GM23338 (cell line): Measurements from ENCODE around the gene IGF2. TPM values are rescaled to one million over a fixed set of nuclear protein-coding genes. Genes with fewer than 3 reads are reported as not detected.

Experiments
- ATAC-seq: fragments of 200-7000 bp; cut with Tn5 transposase; 3 replicates; pipeline ENCODE4 v1.9.1; 2020
- DNase-seq: peaks from one replicate; pipeline ENCODE4 v3.0.0-alpha.2; 2015; ENCODE audit warnings: low spot score
- H2AFZ ChIP-seq: fragments of 200-600 bp; sonication (generic); 2 replicates; pipeline ENCODE4 v1.8.0; 2016; ENCODE audit warnings: antibody characterized with exemption, mild to moderate bottlenecking, moderate library complexity
- H3F3A ChIP-seq: fragments of 200-600 bp; sonication (generic); replicated peaks from 2 replicates; pipeline ENCODE4 v1.8.0; 2017; ENCODE audit warnings: antibody characterized with exemption, mixed run types, low read depth
- H3K27ac ChIP-seq: fragments of 200-600 bp; sonication (generic); 2 replicates; pipeline ENCODE4 v1.6.1; 2016; ENCODE audit warnings: low read depth
- H3K27me3 ChIP-seq: fragments of 200-600 bp; sonication (generic); 2 replicates; pipeline ENCODE4 v1.8.0; 2016; ENCODE audit warnings: mild to moderate bottlenecking, mixed run types, moderate library complexity; ENCODE audit not compliant: insufficient read depth
- H3K36me3 ChIP-seq: fragments of 200-600 bp; sonication (generic); 2 replicates; pipeline ENCODE4 v1.8.0; 2016; ENCODE audit warnings: mild to moderate bottlenecking; ENCODE audit not compliant: insufficient read depth
- H3K4me1 ChIP-seq: fragments of 200-600 bp; sonication (generic); 2 replicates; pipeline ENCODE4 v1.8.0; 2016; ENCODE audit warnings: mild to moderate bottlenecking, moderate library complexity; ENCODE audit not compliant: insufficient read depth
- H3K4me2 ChIP-seq: fragments of 200-600 bp; sonication (generic); 2 replicates; pipeline ENCODE4 v1.7.1; 2017; ENCODE audit warnings: mixed run types
- H3K4me3 ChIP-seq: fragments of 200-600 bp; sonication (generic); 2 replicates; pipeline ENCODE4 v1.6.1; 2016; ENCODE audit warnings: mixed run types
- H3K79me2 ChIP-seq: fragments of 200-600 bp; sonication (generic); replicated peaks from 2 replicates; pipeline ENCODE4 v1.8.0; 2017; ENCODE audit warnings: mild to moderate bottlenecking; ENCODE audit not compliant: insufficient read depth
- H3K9me2 ChIP-seq: fragments of 200-600 bp; sonication (generic); 2 replicates; pipeline ENCODE4 v1.8.0; 2017; ENCODE audit not compliant: insufficient read depth
- H4K20me1 ChIP-seq: fragments of 200-600 bp; sonication (generic); replicated peaks from 2 replicates; pipeline ENCODE4 v1.8.0; 2017; ENCODE audit warnings: mild to moderate bottlenecking; ENCODE audit not compliant: insufficient read depth
- H3K27ac Mint-ChIP-seq: 2 replicates; pipeline ENCODE4 v1.8.0; 2020; ENCODE audit warnings: inconsistent platforms, mild to moderate bottlenecking, moderate library complexity, mixed read lengths
- H3K27me3 Mint-ChIP-seq: 3 replicates; pipeline ENCODE4 v1.8.0; 2022; ENCODE audit warnings: low read depth, mild to moderate bottlenecking, moderate library complexity, mixed read lengths, inconsistent platforms; ENCODE audit not compliant: insufficient read depth, poor library complexity
- H3K36me3 Mint-ChIP-seq: 3 replicates; pipeline ENCODE4 v1.8.0; 2021; ENCODE audit warnings: low read depth, mild to moderate bottlenecking, inconsistent platforms, moderate library complexity, mixed read lengths
- H3K4me1 Mint-ChIP-seq: 3 replicates; pipeline ENCODE4 v1.8.0; 2020; ENCODE audit warnings: mild to moderate bottlenecking, inconsistent platforms, mixed read lengths
- H3K4me3 Mint-ChIP-seq: 3 replicates; pipeline ENCODE4 v1.8.0; 2021; ENCODE audit warnings: moderate library complexity, mild to moderate bottlenecking, inconsistent platforms, mixed read lengths
- H3K9me3 Mint-ChIP-seq: 3 replicates; pipeline ENCODE4 v1.8.0; 2020; ENCODE audit warnings: moderate library complexity, mild to moderate bottlenecking, inconsistent platforms, mixed read lengths
- CREB1 ChIP-seq: fragments of 250-450 bp; sonication (Bioruptor Pico); IDR thresholded peaks from 2 replicates; pipeline ENCODE4 v1.5.0; 2020; ENCODE audit warnings: low read depth, mild to moderate bottlenecking, moderate library complexity
- CTCF ChIP-seq, 2 experiments: fragments of 200-600 bp in 1 of 2; sonication (generic) in 1 of 2; conservative IDR thresholded peaks; 2 replicates each; pipeline versions ENCODE4 v1.5.1 to v1.6.1; 2016 to 2017; ENCODE audit warnings: antibody characterized with exemption in 2 of 2, low read depth in 2 of 2, mild to moderate bottlenecking in 2 of 2, moderate library complexity in 1 of 2
- EZH2 ChIP-seq: fragments of 200-600 bp; sonication (generic); IDR thresholded peaks from one replicate; pipeline ENCODE4 v1.8.0; 2017; ENCODE audit warnings: antibody characterized with exemption, mild to moderate bottlenecking, low read depth; ENCODE audit not compliant: unreplicated experiment
- EZH2phosphoT487 ChIP-seq: fragments of 200-600 bp; sonication (generic); IDR thresholded peaks from one replicate; pipeline ENCODE4 v1.8.1; 2018; ENCODE audit warnings: antibody characterized with exemption; ENCODE audit not compliant: unreplicated experiment
- JUNB ChIP-seq: IDR thresholded peaks from one replicate; pipeline ENCODE4 v1.6.1; 2016; ENCODE audit warnings: antibody characterized with exemption; ENCODE audit not compliant: unreplicated experiment
- NANOG ChIP-seq: IDR thresholded peaks from 2 replicates; pipeline ENCODE4 v1.6.1; 2016; ENCODE audit warnings: antibody characterized with exemption, borderline replicate concordance
- POLR2AphosphoS5 ChIP-seq: IDR thresholded peaks from 2 replicates; pipeline ENCODE4 v1.6.1; 2016; ENCODE audit warnings: antibody characterized with exemption, low read depth
- REST ChIP-seq: IDR thresholded peaks from one replicate; pipeline ENCODE4 v1.6.1; 2018; ENCODE audit warnings: antibody characterized with exemption; ENCODE audit not compliant: unreplicated experiment
- STAT1 ChIP-seq: IDR thresholded peaks from one replicate; pipeline ENCODE4 v1.6.1; 2016; ENCODE audit warnings: antibody characterized with exemption; ENCODE audit not compliant: unreplicated experiment
- ZNF114 ChIP-seq: fragments of 250-450 bp; sonication (Bioruptor Pico); IDR thresholded peaks from 2 replicates; pipeline ENCODE4 v1.5.0; 2020; ENCODE audit warnings: mild to moderate bottlenecking, moderate library complexity
- ZNF331 ChIP-seq: fragments of 250-450 bp; sonication (Bioruptor Pico); IDR thresholded peaks from 2 replicates; pipeline ENCODE4 v1.5.0; 2020; ENCODE audit warnings: low read depth, mild to moderate bottlenecking, moderate library complexity
- ZNF462 ChIP-seq: fragments of 250-450 bp; sonication (Bioruptor Pico); IDR thresholded peaks from 2 replicates; pipeline ENCODE4 v1.5.0; 2020; ENCODE audit warnings: mild to moderate bottlenecking, moderate library complexity
- polyA plus RNA-seq: library from polyadenylated mRNA; unstranded; fragments of >200 nt; fragmentation: Nextera tagmentation; extraction: Ambion mirVana; gene quantifications from 2 replicates; pipeline ENCODE4 v1.2.1, GENCODE V29; 2016
- total RNA-seq: library from RNA; depleted of rRNA; stranded (reverse); fragments of >200 nt; shearing (Covaris generic); gene quantifications from 2 replicates; pipeline ENCODE4 v1.2.3, GENCODE V29; 2014

The IGF2 gene
- total and polyA plus RNA-seq, 2 experiments from 2014 or later: 1.4 to 4.0 TPM

- H3K4me3 ChIP-seq: no peak overlapping the region
- no peaks in the 10 kb centered on the region for H3K36me3 ChIP-seq
- no peaks in the 10 kb centered on the region for H3K36me3 Mint-ChIP-seq
- peaks cover 11% of the 10 kb centered on the region; the same call in 1 of the 2 replicates for H3K9me2 ChIP-seq
- no peaks in the 10 kb centered on the region for H3K79me2 ChIP-seq
- H3K27me3 Mint-ChIP-seq: peaks cover 12% of the 10 kb centered on the region
- H3K27me3 ChIP-seq: no peaks in the 10 kb centered on the region
- no peak for ATAC-seq
- H3K4me3 Mint-ChIP-seq: no peak overlapping the region
- no peaks in the 10 kb centered on the region for H3K9me3 Mint-ChIP-seq
- H3F3A ChIP-seq: no peaks in the 10 kb centered on the region
- H3K4me1 Mint-ChIP-seq: peaks cover 3% of the 10 kb centered on the region
- H3K27ac Mint-ChIP-seq: no peak overlapping the region
- TF ChIP-seq ZNF462 (CRISPR knock-in tag) (no peak), REST (no peak), NANOG (no peak), POLR2AphosphoS5 (no peak), JUNB (no peak), EZH2phosphoT487 (no peak), STAT1 (no peak), CTCF (conservative IDR thresholded peaks at IDR 0.05; ENCODE audit: low read depth in 2 of 2) (no peak), ZNF331 (no peak), CREB1 (CRISPR knock-in tag) (no peak), EZH2 (no peak), ZNF114 (CRISPR knock-in tag) (no peak)
- no peaks in the 10 kb centered on the region; the same call in 1 of the 2 replicates for H3K4me1 ChIP-seq
- no peak overlapping the region for H2AFZ ChIP-seq
- H3K4me2 ChIP-seq: no peak overlapping the region
- H4K20me1 ChIP-seq: no peaks in the 10 kb centered on the region
- H3K27ac ChIP-seq: no peak overlapping the region
- no peak for DNase-seq
Observed at GRCh38 chr11:2104524-2105440, 34.4 kb downstream of the IGF2 start.
